GM19395 (cell line): Measurements from ENCODE around the gene SPATA31D3.
"Not testable (repeated sequence)": the region's sequence is repeated elsewhere in the genome, so short reads cannot be mapped to it uniquely, and the experiment has no call there.

Experiments
- ATAC-seq: cut with Tn5 transposase; IDR thresholded peaks from one replicate; pipeline ENCODE4 v1.9.1; 2021; ENCODE audit warnings: mild to moderate bottlenecking, moderate library complexity; ENCODE audit not compliant: unreplicated experiment

SPATA31D3 gene

DNA sequence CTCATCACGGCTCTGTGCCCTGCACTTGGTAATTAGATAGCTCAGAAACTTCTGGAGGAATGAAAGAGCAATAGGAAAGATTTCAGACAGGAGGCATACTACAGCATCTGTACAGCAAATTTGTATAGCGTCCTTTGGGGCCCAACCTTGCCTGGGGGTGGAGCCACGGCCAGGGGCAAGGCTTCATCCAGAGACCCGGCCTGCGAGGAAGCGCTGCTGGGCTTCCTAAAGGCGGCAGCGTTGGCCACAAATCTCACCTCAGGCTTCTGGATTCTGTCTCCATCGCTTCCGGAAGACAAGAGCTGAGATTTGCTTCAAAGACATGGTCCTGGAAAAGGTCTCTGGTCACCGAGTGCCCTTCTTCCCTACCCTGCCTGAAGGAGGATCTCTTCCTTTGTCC lies 33.1 kb downstream of the SPATA31D3 start:
- ATAC-seq, result no peak

DNA sequence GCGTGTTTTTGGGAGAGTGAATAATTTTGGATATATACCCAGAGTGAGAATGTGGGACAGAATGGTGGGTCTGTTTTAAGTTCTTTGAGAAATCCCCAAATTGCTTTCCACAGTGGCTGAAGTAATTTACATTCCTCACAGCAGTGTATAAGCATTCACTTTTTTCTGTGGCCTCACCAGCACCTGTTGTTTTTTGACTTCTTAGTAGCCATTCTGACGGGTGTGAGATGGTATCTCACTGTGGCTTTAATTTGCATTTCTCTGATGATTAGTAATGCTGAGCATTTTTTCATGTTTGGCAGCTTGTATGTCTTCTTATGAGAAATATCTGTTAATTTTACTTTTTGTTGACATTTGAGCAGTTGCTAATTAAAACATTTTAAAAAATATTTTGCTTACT lies 35.9 kb downstream of the SPATA31D3 start:
- ATAC-seq, result peak; percentile 80

DNA sequence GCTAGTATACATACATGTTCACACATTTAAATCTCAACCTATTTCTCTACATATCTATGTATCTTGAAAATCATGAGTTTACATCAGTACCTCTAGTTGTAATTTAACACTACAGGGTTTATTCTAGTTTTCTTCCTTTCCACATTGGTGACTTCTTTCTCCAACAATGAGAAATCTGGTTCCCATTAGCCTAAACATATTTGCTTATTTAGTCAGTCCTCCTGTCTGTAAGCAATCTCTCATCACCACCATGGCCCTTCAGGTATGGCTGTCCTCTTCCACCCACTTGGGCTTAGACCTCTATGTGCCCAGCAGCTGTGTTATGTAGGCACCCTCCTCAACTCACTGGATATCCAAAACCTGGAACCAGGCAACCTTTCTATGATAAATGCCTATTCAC lies 37.3 kb downstream of the SPATA31D3 start:
- no peak for ATAC-seq

DNA sequence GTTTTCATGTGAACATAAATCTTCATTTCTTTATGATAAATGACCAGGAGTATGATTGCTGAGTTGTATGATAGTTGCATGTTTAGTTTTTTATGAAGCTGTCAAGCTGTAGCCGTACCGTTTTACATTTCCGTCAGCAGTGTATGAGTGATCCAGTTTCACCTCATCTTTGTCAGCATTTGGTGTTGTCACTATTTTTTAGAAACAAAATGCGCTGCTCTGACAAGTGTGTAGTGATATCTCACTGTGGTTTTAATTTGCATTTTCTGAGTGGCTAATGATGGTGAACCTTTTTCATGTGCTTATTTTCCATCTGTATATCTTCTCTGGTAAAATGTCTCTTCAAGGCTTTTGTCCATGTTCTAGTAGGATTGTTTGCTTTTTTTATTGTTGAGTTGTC lies 38.6 kb downstream of the SPATA31D3 start:
- no peak for ATAC-seq

DNA sequence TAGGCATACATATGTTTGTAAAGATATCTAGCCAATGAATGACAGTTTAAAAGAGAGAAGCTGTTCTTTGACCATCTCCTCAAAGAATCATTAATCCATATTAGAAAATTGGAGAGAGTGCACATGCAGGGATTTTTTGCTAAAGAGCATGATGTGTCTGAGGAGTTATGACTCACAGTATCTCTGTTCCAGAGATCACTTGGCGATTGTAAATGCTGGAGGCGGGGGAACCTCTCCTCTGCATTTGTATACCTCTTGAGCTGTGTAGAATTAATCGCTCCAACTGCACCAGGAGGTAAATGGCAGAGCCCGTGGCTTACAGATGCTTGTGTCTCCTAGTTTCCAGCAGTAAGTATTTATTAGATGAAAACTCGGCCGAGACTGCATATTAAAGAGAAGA lies 41.6 kb downstream of the SPATA31D3 start:
- ATAC-seq, result no peak

DNA sequence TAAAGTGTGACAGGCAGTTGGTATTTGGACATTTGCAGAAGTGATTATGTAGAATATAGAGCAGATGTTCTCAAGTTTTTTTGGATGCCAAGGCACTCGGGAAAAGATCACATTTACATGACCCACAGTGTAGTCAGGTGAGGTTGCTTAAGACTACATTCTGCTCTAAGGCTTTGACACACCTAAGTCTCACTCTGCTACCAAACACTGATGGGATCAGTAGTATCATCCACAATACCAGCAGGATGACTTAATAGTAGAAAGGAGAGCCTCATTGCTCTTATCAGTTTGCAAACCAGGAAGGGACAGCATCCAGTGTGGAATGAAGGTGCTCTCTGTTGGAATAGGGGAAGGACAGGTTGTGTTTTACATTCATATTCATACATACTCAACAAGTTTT lies 42.8 kb downstream of the SPATA31D3 start:
- no peak for ATAC-seq

DNA sequence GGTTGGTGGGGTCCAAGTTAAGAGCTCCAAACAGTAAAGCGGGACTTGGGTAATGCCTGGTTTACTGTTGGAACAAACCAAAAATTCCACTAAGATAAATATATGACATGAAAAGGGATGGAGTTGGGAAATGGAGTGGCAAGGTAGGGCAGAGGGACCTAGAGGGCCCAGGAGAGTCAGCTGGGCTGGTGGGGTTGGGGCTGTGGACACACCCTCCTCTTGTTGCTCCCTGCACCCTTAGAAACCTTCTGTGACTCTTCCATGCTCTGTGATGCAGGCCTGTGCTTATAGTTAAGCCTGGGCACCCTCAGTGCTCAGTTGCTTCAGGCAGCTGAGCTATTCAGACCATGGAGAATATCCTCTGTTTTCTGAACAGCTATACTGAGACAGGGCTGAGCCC lies 45.2 kb downstream of the SPATA31D3 start, which contains the start of gene SPATA31D1:
SPATA31D1 (plus strand) TSS at position 301 of the 400 bp plus-strand sequence; CDS start at position 348, 47 bp downstream.
- not testable (repeated sequence) for ATAC-seq

DNA sequence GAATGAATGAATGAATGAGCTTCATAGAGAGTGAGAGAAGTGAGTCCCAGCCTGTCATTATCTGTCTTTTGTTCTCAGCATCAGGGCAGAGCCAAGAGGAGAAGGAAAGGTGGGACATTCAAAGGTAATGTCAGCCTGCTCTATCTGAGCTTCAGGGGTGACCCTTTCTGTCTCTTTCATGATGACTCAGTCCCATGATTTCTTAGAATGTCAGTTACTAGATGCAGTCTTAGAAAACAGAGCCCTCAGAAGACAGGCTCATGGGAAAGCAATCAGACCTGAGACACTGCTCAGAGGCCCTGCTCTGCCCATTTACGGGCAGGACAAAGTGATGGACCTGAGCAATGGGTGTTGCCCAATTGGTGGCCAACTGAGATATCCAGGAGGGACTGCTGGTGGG lies 46.4 kb downstream of the SPATA31D3 start:
- no peak for ATAC-seq

DNA sequence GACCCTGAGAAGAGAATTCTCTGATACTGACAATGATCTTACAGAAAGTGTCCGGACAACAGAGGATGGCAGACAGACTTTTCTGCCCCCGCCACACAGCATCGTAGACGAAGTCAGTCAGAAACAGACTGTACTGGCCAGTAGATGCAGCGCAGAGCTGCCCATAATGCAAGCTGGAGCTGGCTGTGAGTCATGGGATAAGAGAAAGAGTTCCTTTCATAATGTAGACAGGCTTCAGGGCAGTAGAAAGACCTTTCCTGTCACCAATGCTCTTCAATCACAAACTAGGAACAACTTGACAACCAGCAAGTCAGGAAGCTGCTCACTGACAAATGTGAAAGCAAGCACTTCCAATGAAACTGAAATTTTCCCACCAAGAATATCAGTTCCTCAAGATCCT lies 50.4 kb downstream of the SPATA31D3 start:
- ATAC-seq, result no peak
